Kidney (tissue), 14 donors: Measurements from ENCODE around the gene PKNOX2. TPM values are rescaled to one million over a fixed set of nuclear protein-coding genes. Genes with fewer than 3 reads are reported as not detected.

Experiments
- DNase-seq, 5 donors: peaks; one replicate each; pipeline ENCODE4 v3.0.0-alpha.2; 2013 to 2020
- FAIRE-seq: peaks from 2 replicates; lab custom pipeline; 2012; peaks lifted over from hg19 to GRCh38; lab: Jason Lieb, UNC
- H3K27ac ChIP-seq, 2 donors: one replicate each; pipeline ENCODE4 v1.7.0; 2013; ENCODE audit warnings: low read depth in 2 of 2, low read length in 2 of 2, inconsistent platforms in 1 of 2
- H3K27me3 ChIP-seq: one replicate; pipeline ENCODE4 v1.7.1; 2013; ENCODE audit warnings: low read length, inconsistent platforms; ENCODE audit not compliant: control insufficient read depth, insufficient read depth
- H3K36me3 ChIP-seq, 3 donors: one replicate each; pipeline versions ENCODE4 v1.7.0 to v1.7.1; 2013; ENCODE audit warnings: low read length in 3 of 3, control low read depth in 1 of 3, inconsistent platforms in 1 of 3; ENCODE audit not compliant: insufficient read depth in 3 of 3, control insufficient read depth in 2 of 3
- H3K4me1 ChIP-seq, 3 donors: one replicate each; pipeline versions ENCODE4 v1.7.0 to v1.7.1; 2013; ENCODE audit warnings: low read length in 3 of 3, inconsistent platforms in 1 of 3, low read depth in 1 of 3; ENCODE audit not compliant: control insufficient read depth in 2 of 3, insufficient read depth in 2 of 3
- H3K4me3 ChIP-seq, 3 donors: one replicate each; pipeline versions ENCODE4 v1.7.0 to v1.8.1; 2013; ENCODE audit warnings: low read length in 3 of 3, control low read depth in 1 of 3, inconsistent platforms in 1 of 3
- H3K9ac ChIP-seq, 3 donors: one replicate each; pipeline versions ENCODE4 v1.7.0 to v1.7.1; 2013; ENCODE audit warnings: low read length in 3 of 3, control low read depth in 1 of 3, inconsistent platforms in 1 of 3
- H3K9me3 ChIP-seq, 3 donors: one replicate each; pipeline versions ENCODE4 v1.7.0 to v1.7.1; 2013; ENCODE audit warnings: low read length in 3 of 3, control low read depth in 1 of 3, inconsistent platforms in 1 of 3; ENCODE audit not compliant: control insufficient read depth in 2 of 3, insufficient read depth in 1 of 3
- intact Hi-C: fragments of 100-400 bp; cut with DNase I; formaldehyde crosslinking; loops from one replicate; pipeline ENCODE4 v1.11.1; 2022
- polyA plus RNA-seq: library from polyadenylated mRNA; stranded (reverse); fragments of 350-450 nt; fragmentation: Illumina TruSeq; extraction: RNeasy Lipid Tissue Mini Kit (QIAGEN cat#74804); gene quantifications from one replicate; pipeline ENCODE4 v1.2.3, GENCODE V29; 2014; ENCODE audit warnings: low read depth, low replicate concordance; ENCODE audit not compliant: insufficient read depth
- total RNA-seq: library from RNA; stranded (reverse); fragmentation: NEBNext Ultra II Directional; extraction: Animal tissue kit (Norgen Biotek cat#: 25700); gene quantifications from one replicate; pipeline ENCODE4 v1.2.1, GENCODE V29; 2021
- TF ChIP-seq, protein P1 (sequence below): IDR thresholded peaks from 3 replicates; pipeline ENCODE4 v1.5.1; 2012; ENCODE audit warnings: mild to moderate bottlenecking, moderate library complexity, borderline replicate concordance; ENCODE audit not compliant: insufficient read depth; ENCODE audit errors: extremely low read depth
- donor health status: control.
- donor health status: control.
- donor health status: control.
- donor health status: control.
- donor health status: control.
- donor health status: DM: yes; HTN: yes; CAD: no.
- donor health status: Normal renal cell carcinoma (clear cell type).

PKNOX2 gene
- total and polyA plus RNA-seq, 2 donors from 2014 or later = 1.5 to 6.0 TPM

DNA sequence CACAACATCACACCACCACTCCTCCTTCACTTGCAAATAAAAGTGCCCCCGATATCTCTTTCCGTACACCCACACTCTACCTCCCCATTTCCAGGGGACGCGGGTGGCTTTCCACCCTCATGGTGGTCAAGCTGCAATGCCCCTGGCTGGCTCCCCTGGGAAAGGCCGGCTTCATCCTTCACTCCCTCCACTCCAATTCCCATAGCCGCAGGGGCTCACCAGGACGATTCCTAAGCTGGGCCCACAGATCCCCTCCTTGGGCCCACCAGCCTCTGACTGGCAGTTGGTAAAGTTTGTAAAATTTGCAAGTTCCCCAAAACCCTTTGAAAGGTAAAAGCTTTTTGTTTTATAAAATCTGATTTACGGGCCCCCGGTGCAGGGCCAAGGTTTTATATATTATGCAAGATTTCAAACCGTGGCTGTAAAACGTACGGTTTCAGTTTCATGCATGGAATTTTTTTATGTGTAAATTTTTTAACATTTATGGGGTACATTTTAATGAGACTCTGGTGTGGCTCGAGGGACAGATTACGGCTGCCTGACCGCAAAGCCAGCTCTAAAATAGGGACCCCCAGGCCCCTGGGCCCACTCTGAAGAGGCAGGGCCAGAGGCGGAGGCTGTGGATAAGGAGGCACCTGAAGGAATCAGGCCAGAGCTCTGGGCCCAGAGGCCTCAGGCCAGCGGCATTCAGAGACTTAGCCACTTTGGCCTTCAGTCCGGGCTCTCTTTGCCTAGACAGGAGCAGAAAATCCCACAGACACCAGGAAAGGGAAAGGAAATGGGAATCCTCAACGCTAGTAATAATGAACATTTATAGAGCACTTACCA, 225.0 kb downstream of the PKNOX2 start:
- FAIRE-seq = no peak
- no peaks in the 10 kb centered on the region for H3K36me3 ChIP-seq
- H3K9me3 ChIP-seq = no peaks in the 10 kb centered on the region
- H3K4me3 ChIP-seq = no peak overlapping the region
- no peak overlapping the region for H3K9ac ChIP-seq
- DNase-seq = no peak
- TF ChIP-seq, protein P1, sequence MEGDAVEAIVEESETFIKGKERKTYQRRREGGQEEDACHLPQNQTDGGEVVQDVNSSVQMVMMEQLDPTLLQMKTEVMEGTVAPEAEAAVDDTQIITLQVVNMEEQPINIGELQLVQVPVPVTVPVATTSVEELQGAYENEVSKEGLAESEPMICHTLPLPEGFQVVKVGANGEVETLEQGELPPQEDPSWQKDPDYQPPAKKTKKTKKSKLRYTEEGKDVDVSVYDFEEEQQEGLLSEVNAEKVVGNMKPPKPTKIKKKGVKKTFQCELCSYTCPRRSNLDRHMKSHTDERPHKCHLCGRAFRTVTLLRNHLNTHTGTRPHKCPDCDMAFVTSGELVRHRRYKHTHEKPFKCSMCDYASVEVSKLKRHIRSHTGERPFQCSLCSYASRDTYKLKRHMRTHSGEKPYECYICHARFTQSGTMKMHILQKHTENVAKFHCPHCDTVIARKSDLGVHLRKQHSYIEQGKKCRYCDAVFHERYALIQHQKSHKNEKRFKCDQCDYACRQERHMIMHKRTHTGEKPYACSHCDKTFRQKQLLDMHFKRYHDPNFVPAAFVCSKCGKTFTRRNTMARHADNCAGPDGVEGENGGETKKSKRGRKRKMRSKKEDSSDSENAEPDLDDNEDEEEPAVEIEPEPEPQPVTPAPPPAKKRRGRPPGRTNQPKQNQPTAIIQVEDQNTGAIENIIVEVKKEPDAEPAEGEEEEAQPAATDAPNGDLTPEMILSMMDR = no peak
- H3K27ac ChIP-seq = no peak overlapping the region
- intact Hi-C loops = no loop called here
- H3K27me3 ChIP-seq = no peaks in the 10 kb centered on the region
- no peaks in the 10 kb centered on the region for H3K4me1 ChIP-seq

- FAIRE-seq (no peak), DNase-seq (no peak)
- intact Hi-C loops = no loop called here
- Histone ChIP-seq H3K4me3 (no peak overlapping the region), H3K27me3 (no peaks in the 10 kb centered on the region), H3K27ac (no peak overlapping the region), H3K4me1 (no peaks in the 10 kb centered on the region), H3K36me3 (no peaks in the 10 kb centered on the region), H3K9me3 (no peaks in the 10 kb centered on the region), H3K9ac (no peak overlapping the region)
- TF ChIP-seq, protein P1 = no peak
These were observed 226.4 kb downstream of the PKNOX2 start for GRCh38 chr11:125390946-125391345.

GRCh38 chr11:125393331-125393730, 228.8 kb downstream of the PKNOX2 start:
- FAIRE-seq (no peak), DNase-seq (no peak)
- intact Hi-C loops = no loop called here

More at GRCh38 chr11:125393331-125393730, 228.8 kb downstream of the PKNOX2 start:
- no peaks in the 10 kb centered on the region for H3K9me3 ChIP-seq
- H3K4me3 ChIP-seq = no peak overlapping the region
- TF ChIP-seq, protein P1 = no peak
- no peaks in the 10 kb centered on the region for H3K4me1 ChIP-seq
- no peak overlapping the region for H3K27ac ChIP-seq
- H3K27me3 ChIP-seq = no peaks in the 10 kb centered on the region
- no peaks in the 10 kb centered on the region for H3K36me3 ChIP-seq
- no peak overlapping the region for H3K9ac ChIP-seq
